ENCODE results near the gene LRRC4C. TPM values are rescaled to one million over a fixed set of nuclear protein-coding genes. Genes with fewer than 3 reads are reported as not detected.

The LRRC4C gene
- total RNA-seq, 3 donors from 2014 or later (not counting 1 experiment from before 2014, with no cell fraction given), result not detected

DNA sequence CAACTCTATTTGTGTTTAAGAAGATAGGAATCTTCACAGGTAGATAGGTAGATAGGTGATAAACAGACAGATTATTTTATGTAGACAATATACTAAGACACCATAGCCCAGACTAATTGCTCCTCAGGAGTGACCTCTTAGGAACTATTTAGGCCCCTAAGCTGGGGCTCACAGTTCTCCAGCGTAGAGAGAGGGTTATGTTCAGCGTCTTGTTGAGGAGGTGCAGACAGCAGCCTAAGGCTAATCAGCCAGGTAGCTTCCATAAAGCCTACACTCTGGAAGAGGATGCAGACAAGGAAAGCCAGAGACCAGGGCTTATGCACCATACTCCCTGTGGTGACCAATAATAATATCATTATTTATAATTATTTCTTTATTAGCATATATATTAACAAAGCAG lies 705.2 kb downstream of the LRRC4C start:
- ATAC-seq, result no peak
- Histone ChIP-seq H3K27ac (ENCODE audit: low read length) (no peak overlapping the region), H3K4me1 (ENCODE audit: control insufficient read depth, insufficient read depth, low read length) (no peaks in the 10 kb centered on the region), H3K9me3 (ENCODE audit: control insufficient read depth, insufficient read depth, low read length) (no peaks in the 10 kb centered on the region), H3K4me3 (ENCODE audit: low read length) (no peak overlapping the region), H3K27me3 (ENCODE audit: control insufficient read depth, insufficient read depth, low read length) (no peaks in the 10 kb centered on the region), H3K36me3 (ENCODE audit: control insufficient read depth, insufficient read depth, low read length) (no peaks in the 10 kb centered on the region)
- WGBS (ENCODE audit: insufficient coverage), result 87% methylated on average over 2 of the region's 2 CpGs
- no peak for DNase-seq
- Mint-ChIP-seq H3K27ac (no peak overlapping the region), H3K9me3 (peaks cover 11 to 23% of the 10 kb centered on the region in 2 donors), H3K4me1 (no peaks in the 10 kb centered on the region), H3K4me3 (no peak overlapping the region), H3K27me3 (ENCODE audit: low read depth in 2 of 2) (no peaks in the 10 kb centered on the region), H3K36me3 (no peaks in the 10 kb centered on the region)
- intact Hi-C loops (cut with micrococcal nuclease), result no loop called here
- TF ChIP-seq, protein P1, sequence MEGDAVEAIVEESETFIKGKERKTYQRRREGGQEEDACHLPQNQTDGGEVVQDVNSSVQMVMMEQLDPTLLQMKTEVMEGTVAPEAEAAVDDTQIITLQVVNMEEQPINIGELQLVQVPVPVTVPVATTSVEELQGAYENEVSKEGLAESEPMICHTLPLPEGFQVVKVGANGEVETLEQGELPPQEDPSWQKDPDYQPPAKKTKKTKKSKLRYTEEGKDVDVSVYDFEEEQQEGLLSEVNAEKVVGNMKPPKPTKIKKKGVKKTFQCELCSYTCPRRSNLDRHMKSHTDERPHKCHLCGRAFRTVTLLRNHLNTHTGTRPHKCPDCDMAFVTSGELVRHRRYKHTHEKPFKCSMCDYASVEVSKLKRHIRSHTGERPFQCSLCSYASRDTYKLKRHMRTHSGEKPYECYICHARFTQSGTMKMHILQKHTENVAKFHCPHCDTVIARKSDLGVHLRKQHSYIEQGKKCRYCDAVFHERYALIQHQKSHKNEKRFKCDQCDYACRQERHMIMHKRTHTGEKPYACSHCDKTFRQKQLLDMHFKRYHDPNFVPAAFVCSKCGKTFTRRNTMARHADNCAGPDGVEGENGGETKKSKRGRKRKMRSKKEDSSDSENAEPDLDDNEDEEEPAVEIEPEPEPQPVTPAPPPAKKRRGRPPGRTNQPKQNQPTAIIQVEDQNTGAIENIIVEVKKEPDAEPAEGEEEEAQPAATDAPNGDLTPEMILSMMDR (IDR thresholded peaks at IDR 0.05), result no peak

DNA sequence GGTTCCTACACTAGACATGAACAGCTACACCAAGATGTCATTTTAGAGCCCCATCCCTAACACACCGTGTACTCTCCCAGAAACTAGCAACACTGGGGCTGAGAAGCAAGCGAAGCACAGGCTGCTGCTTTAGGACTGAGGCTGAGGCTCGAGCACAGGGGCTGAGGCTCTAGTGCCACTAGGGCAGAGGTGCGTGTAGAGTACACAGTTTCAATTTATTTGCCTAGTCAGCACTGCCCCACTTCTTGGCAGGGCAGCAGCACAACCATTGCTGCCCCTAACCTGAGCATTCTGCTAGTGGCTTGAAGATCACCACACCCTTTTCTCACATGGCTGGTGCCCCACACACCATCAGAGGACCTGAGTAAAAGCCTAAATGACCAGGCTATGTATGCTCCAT lies 713.2 kb downstream of the LRRC4C start:
- H3K4me3 Mint-ChIP-seq, result no peak overlapping the region
- DNase-seq (no peak), ATAC-seq (no peak)
- H3K27ac Mint-ChIP-seq, result no peak overlapping the region
- H3K27ac ChIP-seq (ENCODE audit: low read length), result no peak overlapping the region
- no peaks in the 10 kb centered on the region for H3K36me3 ChIP-seq (ENCODE audit: control insufficient read depth, insufficient read depth, low read length)
- no peak overlapping the region for H3K4me3 ChIP-seq (ENCODE audit: low read length)
- no peaks in the 10 kb centered on the region for H3K27me3 Mint-ChIP-seq (ENCODE audit: low read depth in 2 of 2)
- H3K4me1 Mint-ChIP-seq, result no peaks in the 10 kb centered on the region
- H3K27me3 ChIP-seq (ENCODE audit: control insufficient read depth, insufficient read depth, low read length), result no peaks in the 10 kb centered on the region
- no peaks in the 10 kb centered on the region for H3K4me1 ChIP-seq (ENCODE audit: control insufficient read depth, insufficient read depth, low read length)
- peaks cover 17 to 40% of the 10 kb centered on the region in 2 donors for H3K9me3 Mint-ChIP-seq
- intact Hi-C loops (cut with micrococcal nuclease), result no loop called here
- 62% methylated on average over 4 of the region's 4 CpGs for WGBS (ENCODE audit: insufficient coverage)
- H3K36me3 Mint-ChIP-seq, result peaks cover 19% of the 10 kb centered on the region
- peaks cover 14% of the 10 kb centered on the region for H3K9me3 ChIP-seq (ENCODE audit: control insufficient read depth, insufficient read depth, low read length)
- TF ChIP-seq, protein P1 (IDR thresholded peaks at IDR 0.05), result no peak

DNA sequence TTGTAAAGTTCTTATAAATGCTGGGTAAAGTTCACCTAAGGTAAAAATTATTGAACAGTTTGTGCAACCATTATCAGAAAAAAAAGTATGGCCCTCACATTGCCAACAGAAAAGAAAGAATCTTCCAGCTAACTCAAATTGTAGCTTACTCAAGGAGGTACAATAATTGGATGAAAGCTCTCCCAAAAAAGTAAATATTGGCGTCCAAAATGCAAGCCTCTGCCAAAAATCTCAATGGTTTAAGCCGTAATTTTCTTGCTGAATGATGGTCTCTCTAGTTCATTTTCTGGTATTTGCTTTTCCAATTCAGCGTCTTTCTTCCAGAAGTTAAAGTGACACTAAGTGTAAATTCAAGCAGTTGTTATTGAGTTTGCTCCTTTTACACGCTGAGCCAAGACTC lies 727.3 kb downstream of the LRRC4C start:
- H3K27me3 Mint-ChIP-seq (ENCODE audit: low read depth in 2 of 2), result no peaks in the 10 kb centered on the region
- H3K4me3 ChIP-seq (ENCODE audit: low read length), result no peak overlapping the region
- H3K9me3 Mint-ChIP-seq, result peaks cover 14 to 19% of the 10 kb centered on the region in 2 donors
- no peaks in the 10 kb centered on the region for H3K4me1 ChIP-seq (ENCODE audit: control insufficient read depth, insufficient read depth, low read length)
- H3K4me3 Mint-ChIP-seq, result no peak overlapping the region
- H3K36me3 ChIP-seq (ENCODE audit: control insufficient read depth, insufficient read depth, low read length), result no peaks in the 10 kb centered on the region
- H3K27me3 ChIP-seq (ENCODE audit: control insufficient read depth, insufficient read depth, low read length), result no peaks in the 10 kb centered on the region
- no peak for ATAC-seq
- TF ChIP-seq, protein P1 (IDR thresholded peaks at IDR 0.05), result no peak
- WGBS (ENCODE audit: insufficient coverage), result 87% methylated on average over 4 of the region's 4 CpGs
- no peaks in the 10 kb centered on the region for H3K4me1 Mint-ChIP-seq
- no peaks in the 10 kb centered on the region for H3K9me3 ChIP-seq (ENCODE audit: control insufficient read depth, insufficient read depth, low read length)
- H3K36me3 Mint-ChIP-seq, result peaks cover 4% of the 10 kb centered on the region
- H3K27ac ChIP-seq (ENCODE audit: low read length), result no peak overlapping the region
- DNase-seq, result no peak
- intact Hi-C loops (cut with micrococcal nuclease), result no loop called here
- H3K27ac Mint-ChIP-seq, result no peak overlapping the region

DNA sequence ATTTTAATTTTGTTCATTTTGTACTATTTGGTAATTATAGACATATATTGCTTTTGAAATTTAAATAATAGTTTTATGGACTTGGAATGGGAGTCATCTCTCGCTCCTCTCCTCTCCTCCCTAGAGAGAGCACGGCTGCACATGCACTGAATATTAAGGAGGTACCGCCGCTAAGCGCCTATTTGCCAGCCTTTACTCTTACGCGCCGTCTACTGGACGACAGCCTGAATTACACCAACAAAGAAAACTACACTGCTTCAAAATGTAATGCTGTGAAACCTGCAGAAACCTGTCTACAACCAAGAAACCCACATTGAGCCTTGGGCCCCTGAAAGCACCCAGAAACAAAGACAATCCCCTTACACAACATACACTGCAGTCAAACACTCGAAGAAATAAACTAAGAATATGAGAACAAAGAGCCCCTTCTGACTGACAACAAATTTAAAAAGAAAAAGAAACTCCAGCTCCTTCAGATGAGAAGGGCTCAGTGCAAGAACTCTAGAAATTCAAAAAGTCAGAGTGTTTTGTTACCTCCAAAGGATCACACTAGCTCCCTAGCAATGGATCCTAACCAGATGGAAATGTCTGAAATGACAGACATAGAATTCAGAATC lies 737.2 kb downstream of the LRRC4C start:
- Histone ChIP-seq H3K27me3 (ENCODE audit: control insufficient read depth, insufficient read depth, low read length) (no peaks in the 10 kb centered on the region), H3K9me3 (ENCODE audit: control insufficient read depth, insufficient read depth, low read length) (peaks cover 6% of the 10 kb centered on the region), H3K4me3 (ENCODE audit: low read length) (no peak overlapping the region), H3K36me3 (ENCODE audit: control insufficient read depth, insufficient read depth, low read length) (no peaks in the 10 kb centered on the region), H3K4me1 (ENCODE audit: control insufficient read depth, insufficient read depth, low read length) (no peaks in the 10 kb centered on the region), H3K27ac (ENCODE audit: low read length) (no peak overlapping the region)
- H3K27ac Mint-ChIP-seq, result no peak overlapping the region
- TF ChIP-seq, protein P1 (IDR thresholded peaks at IDR 0.05), result no peak
- no peak overlapping the region for H3K4me3 Mint-ChIP-seq
- H3K9me3 Mint-ChIP-seq, result peaks cover 12 to 13% of the 10 kb centered on the region in 2 donors
- H3K27me3 Mint-ChIP-seq (ENCODE audit: low read depth in 2 of 2), result no peaks in the 10 kb centered on the region
- intact Hi-C loops (cut with micrococcal nuclease), result no loop called here
- peaks cover 23% of the 10 kb centered on the region for H3K36me3 Mint-ChIP-seq
- 33% methylated on average over 10 of the region's 10 CpGs for WGBS (ENCODE audit: insufficient coverage)
- ATAC-seq (no peak), DNase-seq (no peak)
- no peaks in the 10 kb centered on the region for H3K4me1 Mint-ChIP-seq

Measured in natural killer cell (primary cell).